Neural cell (in vitro differentiated cells): ENCODE results near the gene PDE1C.

Experiments
- EP300 ChIP-seq: fragments of 450-650 bp; conservative IDR thresholded peaks from 2 replicates; pipeline ENCODE4 v1.6.1; 2014; ENCODE audit warnings: antibody characterized with exemption, mild to moderate bottlenecking, moderate library complexity; ENCODE audit not compliant: poor library complexity, severe bottlenecking
- EZH2 ChIP-seq: fragments of 200-600, 300-800 bp; shearing (Covaris generic), sonication (generic); IDR thresholded peaks from 2 replicates; pipeline ENCODE4 v1.6.1; 2014; ENCODE audit warnings: antibody characterized with exemption, low read length, borderline replicate concordance, mild to moderate bottlenecking; ENCODE audit not compliant: insufficient read depth, poor library complexity, severe bottlenecking
- MXI1 ChIP-seq: fragments of 450-650 bp; conservative IDR thresholded peaks from 2 replicates; pipeline ENCODE4 v1.6.1; 2014; ENCODE audit warnings: antibody characterized with exemption, mild to moderate bottlenecking; ENCODE audit not compliant: poor library complexity, severe bottlenecking
- POLR2AphosphoS5 ChIP-seq: IDR thresholded peaks from 2 replicates; pipeline ENCODE4 v1.6.1; 2012
- RAD21 ChIP-seq: fragments of 450-650 bp; conservative IDR thresholded peaks from 2 replicates; pipeline ENCODE4 v1.6.1; 2014; ENCODE audit warnings: antibody characterized with exemption, mild to moderate bottlenecking, moderate library complexity
- SMC3 ChIP-seq: fragments of 450-650 bp; conservative IDR thresholded peaks from 2 replicates; pipeline ENCODE4 v1.6.1; 2014; ENCODE audit warnings: antibody characterized with exemption, mild to moderate bottlenecking, moderate library complexity; ENCODE audit not compliant: poor library complexity
- TAF1 ChIP-seq: IDR thresholded peaks from 2 replicates; pipeline ENCODE4 v1.6.1; 2012; ENCODE audit warnings: low read depth
- TF ChIP-seq, protein P1 (sequence below): fragments of 450-650 bp; IDR thresholded peaks from 2 replicates; pipeline ENCODE4 v1.5.1; 2014; ENCODE audit warnings: antibody characterized with exemption, mild to moderate bottlenecking, moderate library complexity; ENCODE audit not compliant: poor library complexity, severe bottlenecking
- TF ChIP-seq, protein P2 (sequence below): IDR thresholded peaks from 2 replicates; pipeline ENCODE4 v1.6.1; 2012; ENCODE audit warnings: borderline replicate concordance

DNA sequence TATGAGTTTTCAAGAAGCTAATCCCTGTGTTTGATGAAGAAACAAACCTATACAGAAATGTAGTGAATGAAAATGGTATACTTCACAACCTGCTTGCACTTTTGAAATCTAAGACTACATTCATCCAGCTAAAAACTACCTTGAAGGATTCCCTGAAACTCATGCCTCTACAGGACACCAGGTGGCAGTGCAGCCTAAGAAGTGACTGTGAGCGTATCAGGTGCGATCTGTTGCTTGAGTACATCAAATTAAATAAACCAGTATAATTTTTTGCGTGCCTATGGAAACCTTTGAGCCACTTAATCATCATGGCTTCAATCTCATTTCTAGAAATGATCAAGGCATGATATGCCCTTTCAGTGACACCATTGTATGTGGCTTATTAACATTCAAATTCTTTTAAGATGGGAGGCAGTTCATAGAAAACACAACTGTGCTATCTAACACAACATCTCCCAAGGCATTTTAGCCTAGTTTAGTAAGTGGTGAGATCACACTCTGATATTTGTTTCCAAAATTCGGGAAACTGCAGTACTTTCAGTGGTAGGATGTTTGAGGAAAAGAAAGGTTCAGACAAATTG, 325.8 kb downstream of the PDE1C start:
- TF ChIP-seq MXI1 (no peak), EZH2 (no peak), EP300 (no peak), TAF1 (no peak), POLR2AphosphoS5 (no peak), RAD21 (peak; percentile 99), SMC3 (peak; percentile 100)
- TF ChIP-seq, protein P1, sequence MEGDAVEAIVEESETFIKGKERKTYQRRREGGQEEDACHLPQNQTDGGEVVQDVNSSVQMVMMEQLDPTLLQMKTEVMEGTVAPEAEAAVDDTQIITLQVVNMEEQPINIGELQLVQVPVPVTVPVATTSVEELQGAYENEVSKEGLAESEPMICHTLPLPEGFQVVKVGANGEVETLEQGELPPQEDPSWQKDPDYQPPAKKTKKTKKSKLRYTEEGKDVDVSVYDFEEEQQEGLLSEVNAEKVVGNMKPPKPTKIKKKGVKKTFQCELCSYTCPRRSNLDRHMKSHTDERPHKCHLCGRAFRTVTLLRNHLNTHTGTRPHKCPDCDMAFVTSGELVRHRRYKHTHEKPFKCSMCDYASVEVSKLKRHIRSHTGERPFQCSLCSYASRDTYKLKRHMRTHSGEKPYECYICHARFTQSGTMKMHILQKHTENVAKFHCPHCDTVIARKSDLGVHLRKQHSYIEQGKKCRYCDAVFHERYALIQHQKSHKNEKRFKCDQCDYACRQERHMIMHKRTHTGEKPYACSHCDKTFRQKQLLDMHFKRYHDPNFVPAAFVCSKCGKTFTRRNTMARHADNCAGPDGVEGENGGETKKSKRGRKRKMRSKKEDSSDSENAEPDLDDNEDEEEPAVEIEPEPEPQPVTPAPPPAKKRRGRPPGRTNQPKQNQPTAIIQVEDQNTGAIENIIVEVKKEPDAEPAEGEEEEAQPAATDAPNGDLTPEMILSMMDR, result peak; percentile 97
- TF ChIP-seq, protein P2, sequence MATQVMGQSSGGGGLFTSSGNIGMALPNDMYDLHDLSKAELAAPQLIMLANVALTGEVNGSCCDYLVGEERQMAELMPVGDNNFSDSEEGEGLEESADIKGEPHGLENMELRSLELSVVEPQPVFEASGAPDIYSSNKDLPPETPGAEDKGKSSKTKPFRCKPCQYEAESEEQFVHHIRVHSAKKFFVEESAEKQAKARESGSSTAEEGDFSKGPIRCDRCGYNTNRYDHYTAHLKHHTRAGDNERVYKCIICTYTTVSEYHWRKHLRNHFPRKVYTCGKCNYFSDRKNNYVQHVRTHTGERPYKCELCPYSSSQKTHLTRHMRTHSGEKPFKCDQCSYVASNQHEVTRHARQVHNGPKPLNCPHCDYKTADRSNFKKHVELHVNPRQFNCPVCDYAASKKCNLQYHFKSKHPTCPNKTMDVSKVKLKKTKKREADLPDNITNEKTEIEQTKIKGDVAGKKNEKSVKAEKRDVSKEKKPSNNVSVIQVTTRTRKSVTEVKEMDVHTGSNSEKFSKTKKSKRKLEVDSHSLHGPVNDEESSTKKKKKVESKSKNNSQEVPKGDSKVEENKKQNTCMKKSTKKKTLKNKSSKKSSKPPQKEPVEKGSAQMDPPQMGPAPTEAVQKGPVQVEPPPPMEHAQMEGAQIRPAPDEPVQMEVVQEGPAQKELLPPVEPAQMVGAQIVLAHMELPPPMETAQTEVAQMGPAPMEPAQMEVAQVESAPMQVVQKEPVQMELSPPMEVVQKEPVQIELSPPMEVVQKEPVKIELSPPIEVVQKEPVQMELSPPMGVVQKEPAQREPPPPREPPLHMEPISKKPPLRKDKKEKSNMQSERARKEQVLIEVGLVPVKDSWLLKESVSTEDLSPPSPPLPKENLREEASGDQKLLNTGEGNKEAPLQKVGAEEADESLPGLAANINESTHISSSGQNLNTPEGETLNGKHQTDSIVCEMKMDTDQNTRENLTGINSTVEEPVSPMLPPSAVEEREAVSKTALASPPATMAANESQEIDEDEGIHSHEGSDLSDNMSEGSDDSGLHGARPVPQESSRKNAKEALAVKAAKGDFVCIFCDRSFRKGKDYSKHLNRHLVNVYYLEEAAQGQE, result no peak
